Measurements from ENCODE around the gene EHD3.

Gene EHD3

GRCh38 chr2:31249009-31249690 is 15.2 kb downstream of the EHD3 start:
- H3K36me3 ChIP-seq (ENCODE audit: control insufficient read depth, insufficient read depth, low read length) = no peaks in the 10 kb centered on the region
- no peaks in the 10 kb centered on the region for H3K4me1 ChIP-seq
- no peak overlapping the region for H3K9ac ChIP-seq

GRCh38 chr2:31251018-31251417 is 17.1 kb downstream of the EHD3 start:
- no peaks in the 10 kb centered on the region for H3K79me2 ChIP-seq
- no peaks in the 10 kb centered on the region for H3K27me3 ChIP-seq (ENCODE audit: control insufficient read depth, insufficient read depth, low read length)
- TF ChIP-seq CTCF (IDR thresholded peaks at IDR 0.05) = no peak

More at GRCh38 chr2:31249009-31249690, 15.2 kb downstream of the EHD3 start:
- H3K9me3 ChIP-seq (ENCODE audit: control insufficient read depth, low read length) = no peaks in the 10 kb centered on the region
- no peak overlapping the region for H2AFZ ChIP-seq
- H3K4me2 ChIP-seq (ENCODE audit: low read length) = no peak overlapping the region
- no peak for TF ChIP-seq CTCF (IDR thresholded peaks at IDR 0.05)
- H3K79me2 ChIP-seq = no peaks in the 10 kb centered on the region
- H3K27ac ChIP-seq = no peak overlapping the region
- H3K4me3 ChIP-seq (ENCODE audit: low read depth, low read length) = no peak overlapping the region
- H3K27me3 ChIP-seq (ENCODE audit: control insufficient read depth, insufficient read depth, low read length) = no peaks in the 10 kb centered on the region

GRCh38 chr2:31251851-31252250 is 17.9 kb downstream of the EHD3 start:
- H3K4me3 ChIP-seq (ENCODE audit: low read depth, low read length) = no peak overlapping the region
- H3K4me1 ChIP-seq = no peaks in the 10 kb centered on the region
- no peak overlapping the region for H2AFZ ChIP-seq
- H3K79me2 ChIP-seq = no peaks in the 10 kb centered on the region
- no peak overlapping the region for H3K27ac ChIP-seq
- no peaks in the 10 kb centered on the region for H3K36me3 ChIP-seq (ENCODE audit: control insufficient read depth, insufficient read depth, low read length)
- H3K4me2 ChIP-seq (ENCODE audit: low read length) = no peak overlapping the region
- TF ChIP-seq CTCF (IDR thresholded peaks at IDR 0.05) = no peak
- H3K9me3 ChIP-seq (ENCODE audit: control insufficient read depth, low read length) = no peaks in the 10 kb centered on the region
- no peak overlapping the region for H3K9ac ChIP-seq
- no peaks in the 10 kb centered on the region for H3K27me3 ChIP-seq (ENCODE audit: control insufficient read depth, insufficient read depth, low read length)

More at GRCh38 chr2:31251018-31251417, 17.1 kb downstream of the EHD3 start:
- H3K9ac ChIP-seq = no peak overlapping the region
- no peak overlapping the region for H2AFZ ChIP-seq
- H3K9me3 ChIP-seq (ENCODE audit: control insufficient read depth, low read length) = no peaks in the 10 kb centered on the region
- no peak overlapping the region for H3K4me3 ChIP-seq (ENCODE audit: low read depth, low read length)
- H3K27ac ChIP-seq = no peak overlapping the region
- H3K36me3 ChIP-seq (ENCODE audit: control insufficient read depth, insufficient read depth, low read length) = no peaks in the 10 kb centered on the region
- H3K4me2 ChIP-seq (ENCODE audit: low read length) = no peak overlapping the region
- no peaks in the 10 kb centered on the region for H3K4me1 ChIP-seq

GRCh38 chr2:31253356-31254131 is 19.6 kb downstream of the EHD3 start:
- TF ChIP-seq CTCF (IDR thresholded peaks at IDR 0.05) = no peak
- H3K4me2 ChIP-seq (ENCODE audit: low read length) = no peak overlapping the region
- H3K9me3 ChIP-seq (ENCODE audit: control insufficient read depth, low read length) = no peaks in the 10 kb centered on the region
- no peak overlapping the region for H3K4me3 ChIP-seq (ENCODE audit: low read depth, low read length)
- H3K27me3 ChIP-seq (ENCODE audit: control insufficient read depth, insufficient read depth, low read length) = no peaks in the 10 kb centered on the region
- no peak overlapping the region for H2AFZ ChIP-seq
- no peaks in the 10 kb centered on the region for H3K79me2 ChIP-seq
- no peaks in the 10 kb centered on the region for H3K4me1 ChIP-seq
- no peak overlapping the region for H3K9ac ChIP-seq
- no peaks in the 10 kb centered on the region for H3K36me3 ChIP-seq (ENCODE audit: control insufficient read depth, insufficient read depth, low read length)
- no peak overlapping the region for H3K27ac ChIP-seq

Measured in parathyroid adenoma (tissue), 2 donors.